Hepatocyte (in vitro differentiated cells): ENCODE data around the gene MTFR1L. TPM values are rescaled to one million over a fixed set of nuclear protein-coding genes. Genes with fewer than 3 reads are reported as not detected.

Experiments used
- DNase-seq: peaks from one replicate; pipeline ENCODE4 v3.0.0-alpha.2; 2016; ENCODE audit warnings: low spot score
- H2AFZ ChIP-seq: fragments of 200-600 bp; sonication (generic); 2 replicates; pipeline ENCODE4 v1.6.0; 2016; ENCODE audit warnings: antibody characterized with exemption, mild to moderate bottlenecking
- H3K27ac ChIP-seq: fragments of 200-600 bp; sonication (generic); 2 replicates; pipeline ENCODE4 v1.5.1; 2016; ENCODE audit warnings: mild to moderate bottlenecking
- H3K27me3 ChIP-seq: fragments of 200-600 bp; sonication (generic); 2 replicates; pipeline ENCODE4 v1.6.1; 2016
- H3K36me3 ChIP-seq: fragments of 200-600 bp; sonication (generic); replicated peaks from 2 replicates; pipeline ENCODE4 v1.5.1; 2016; ENCODE audit warnings: low read depth; ENCODE audit not compliant: insufficient read depth
- H3K4me1 ChIP-seq: fragments of 200-600 bp; sonication (generic); 2 replicates; pipeline ENCODE4 v1.5.1; 2016; ENCODE audit warnings: mild to moderate bottlenecking, moderate library complexity; ENCODE audit not compliant: insufficient read depth
- H3K4me2 ChIP-seq: fragments of 200-600 bp; sonication (generic); 2 replicates; pipeline ENCODE4 v1.6.0; 2016
- H3K4me3 ChIP-seq: fragments of 200-600 bp; sonication (generic); 2 replicates; pipeline ENCODE4 v1.5.1; 2016; ENCODE audit warnings: mild to moderate bottlenecking
- H3K79me2 ChIP-seq: fragments of 200-600 bp; sonication (generic); 2 replicates; pipeline ENCODE4 v1.6.0; 2017; ENCODE audit warnings: mild to moderate bottlenecking
- H3K9me2 ChIP-seq: fragments of 200-600 bp; sonication (generic); replicated peaks from 2 replicates; pipeline ENCODE4 v1.6.0; 2017; ENCODE audit warnings: mild to moderate bottlenecking; ENCODE audit not compliant: insufficient read depth
- H3K9me3 ChIP-seq: fragments of 200-600 bp; sonication (generic); 2 replicates; pipeline ENCODE4 v1.5.1; 2016; ENCODE audit warnings: low read depth, mild to moderate bottlenecking
- H4K20me1 ChIP-seq: fragments of 200-600 bp; sonication (generic); 2 replicates; pipeline ENCODE4 v1.6.0; 2016; ENCODE audit warnings: mild to moderate bottlenecking; ENCODE audit not compliant: insufficient read depth, poor library complexity, severe bottlenecking
- EZH2 ChIP-seq: fragments of 200-600 bp; sonication (generic); IDR thresholded peaks from 2 replicates; pipeline ENCODE4 v1.6.1; 2016; ENCODE audit warnings: antibody characterized with exemption, mild to moderate bottlenecking, borderline replicate concordance
- EZH2phosphoT487 ChIP-seq: fragments of 200-600 bp; sonication (generic); IDR thresholded peaks from one replicate; pipeline ENCODE4 v1.6.1; 2018; ENCODE audit warnings: antibody characterized with exemption, mild to moderate bottlenecking, low read depth, moderate library complexity; ENCODE audit not compliant: unreplicated experiment, severe bottlenecking
- WGBS: methylation state at CpG from one replicate; pipeline ENCODE4 v1.1.6; 2016; ENCODE audit warnings: low lambda C conversion rate; ENCODE audit errors: missing lambda C conversion rate; 5-methylcytosine and 5-hydroxymethylcytosine counted together
- polyA plus RNA-seq: library from polyadenylated mRNA; unstranded; fragments of >200 nt; fragmentation: Nextera tagmentation; extraction: Ambion mirVana; gene quantifications from 2 replicates; pipeline ENCODE4 v1.2.1, GENCODE V29; 2016
- total RNA-seq: library from RNA; depleted of rRNA; stranded (reverse); fragments of >200 nt; gene quantifications from 2 replicates; pipeline ENCODE4 v1.2.3, GENCODE V29; 2014
- TF ChIP-seq, protein P1 (sequence below): fragments of 200-600 bp; sonication (generic); IDR thresholded peaks from 2 replicates; pipeline ENCODE4 v1.5.1; 2016; ENCODE audit warnings: antibody characterized with exemption, mild to moderate bottlenecking; ENCODE audit not compliant: poor library complexity

The MTFR1L gene
- total and polyA plus RNA-seq, 2 experiments from 2014 or later: 62.6 to 103 TPM

GRCh38 chr1:25825605-25826004 is 5.9 kb downstream of the MTFR1L start:
- Histone ChIP-seq H2AFZ (no peak overlapping the region), H3K79me2 (peaks cover 43% of the 10 kb centered on the region), H3K27me3 (no peaks in the 10 kb centered on the region), H3K9me2 (no peaks in the 10 kb centered on the region), H3K4me2 (no peak overlapping the region), H3K27ac (no peak overlapping the region), H3K36me3 (no peaks in the 10 kb centered on the region), H3K4me3 (no peak overlapping the region), H3K9me3 (no peaks in the 10 kb centered on the region), H4K20me1 (peaks cover 12% of the 10 kb centered on the region), H3K4me1 (peaks cover 7% of the 10 kb centered on the region)
- no peak for TF ChIP-seq EZH2
- TF ChIP-seq EZH2phosphoT487: no peak
- TF ChIP-seq, protein P1, sequence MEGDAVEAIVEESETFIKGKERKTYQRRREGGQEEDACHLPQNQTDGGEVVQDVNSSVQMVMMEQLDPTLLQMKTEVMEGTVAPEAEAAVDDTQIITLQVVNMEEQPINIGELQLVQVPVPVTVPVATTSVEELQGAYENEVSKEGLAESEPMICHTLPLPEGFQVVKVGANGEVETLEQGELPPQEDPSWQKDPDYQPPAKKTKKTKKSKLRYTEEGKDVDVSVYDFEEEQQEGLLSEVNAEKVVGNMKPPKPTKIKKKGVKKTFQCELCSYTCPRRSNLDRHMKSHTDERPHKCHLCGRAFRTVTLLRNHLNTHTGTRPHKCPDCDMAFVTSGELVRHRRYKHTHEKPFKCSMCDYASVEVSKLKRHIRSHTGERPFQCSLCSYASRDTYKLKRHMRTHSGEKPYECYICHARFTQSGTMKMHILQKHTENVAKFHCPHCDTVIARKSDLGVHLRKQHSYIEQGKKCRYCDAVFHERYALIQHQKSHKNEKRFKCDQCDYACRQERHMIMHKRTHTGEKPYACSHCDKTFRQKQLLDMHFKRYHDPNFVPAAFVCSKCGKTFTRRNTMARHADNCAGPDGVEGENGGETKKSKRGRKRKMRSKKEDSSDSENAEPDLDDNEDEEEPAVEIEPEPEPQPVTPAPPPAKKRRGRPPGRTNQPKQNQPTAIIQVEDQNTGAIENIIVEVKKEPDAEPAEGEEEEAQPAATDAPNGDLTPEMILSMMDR: no peak
- 97% methylated on average over 2 of the region's 2 CpGs for WGBS
- DNase-seq: no peak

- no peak for DNase-seq
- H3K4me2 ChIP-seq: no peak overlapping the region
- no peak overlapping the region for H3K27ac ChIP-seq
- no peaks in the 10 kb centered on the region for H3K9me2 ChIP-seq
- no peaks in the 10 kb centered on the region for H3K27me3 ChIP-seq
- no peaks in the 10 kb centered on the region for H3K4me1 ChIP-seq
- no peak overlapping the region for H3K4me3 ChIP-seq
- TF ChIP-seq EZH2: no peak
- no peak for TF ChIP-seq EZH2phosphoT487
- TF ChIP-seq, protein P1: no peak
- no peaks in the 10 kb centered on the region for H3K9me3 ChIP-seq
- no peaks in the 10 kb centered on the region for H3K36me3 ChIP-seq
- 95% methylated on average over 10 of the region's 10 CpGs for WGBS
- H3K79me2 ChIP-seq: peaks cover 34% of the 10 kb centered on the region
- H4K20me1 ChIP-seq: peaks cover 4% of the 10 kb centered on the region
- no peak overlapping the region for H2AFZ ChIP-seq
Observed at GRCh38 chr1:25826571-25826970, 6.8 kb downstream of the MTFR1L start.

DNA sequence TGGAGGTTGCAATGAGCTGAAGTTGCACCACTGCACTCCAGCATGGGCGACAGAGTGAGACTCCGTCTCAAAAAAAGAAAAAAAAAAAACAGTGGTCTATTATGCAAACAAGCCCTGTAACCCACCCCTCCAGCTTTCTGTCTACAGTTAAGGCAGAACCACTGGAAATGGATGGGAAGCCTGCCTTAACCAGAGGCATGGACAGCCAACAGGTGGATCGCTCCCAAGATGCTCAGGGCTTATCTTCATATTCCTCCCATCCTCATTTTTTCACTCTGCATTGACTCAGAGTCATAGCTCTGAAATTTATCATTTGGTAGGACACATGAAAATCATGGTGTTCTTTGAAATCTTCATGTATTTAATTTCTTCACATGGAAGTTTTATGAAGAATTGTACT is 8.7 kb downstream of the MTFR1L start:
- WGBS: 94% methylated on average over 3 of the region's 3 CpGs
- Histone ChIP-seq H3K36me3 (no peaks in the 10 kb centered on the region), H3K27me3 (no peaks in the 10 kb centered on the region), H2AFZ (no peak overlapping the region), H3K4me2 (no peak overlapping the region), H3K9me3 (no peaks in the 10 kb centered on the region), H3K27ac (no peak overlapping the region), H3K4me3 (no peak overlapping the region), H3K9me2 (no peaks in the 10 kb centered on the region), H4K20me1 (no peaks in the 10 kb centered on the region), H3K4me1 (peaks cover 3% of the 10 kb centered on the region), H3K79me2 (peaks cover 16% of the 10 kb centered on the region)
- no peak for DNase-seq
- TF ChIP-seq EZH2phosphoT487 (no peak), EZH2 (no peak)
- TF ChIP-seq, protein P1: no peak

DNA sequence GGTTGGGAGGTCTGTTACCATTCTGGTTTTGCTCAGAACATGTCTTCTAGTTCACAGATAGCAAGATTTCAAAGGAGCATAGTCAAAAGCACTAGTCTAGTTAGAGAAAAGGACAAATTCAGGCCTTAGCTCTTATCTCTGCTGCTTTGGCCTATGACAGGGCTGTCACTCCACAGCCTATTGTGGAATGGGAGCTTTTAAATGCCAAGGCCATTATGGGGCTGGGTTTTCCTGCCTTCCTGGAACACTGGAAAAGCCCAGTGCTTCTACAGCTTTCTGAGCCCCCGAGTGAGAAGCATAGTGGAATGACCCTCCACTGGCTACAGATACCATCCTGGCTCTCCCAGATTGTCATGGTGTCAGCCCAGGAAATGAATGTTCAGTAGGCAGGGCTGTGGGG is 9.3 kb downstream of the MTFR1L start:
- Histone ChIP-seq H3K9me3 (no peaks in the 10 kb centered on the region), H3K79me2 (peaks cover 11% of the 10 kb centered on the region), H4K20me1 (no peaks in the 10 kb centered on the region), H3K27me3 (no peaks in the 10 kb centered on the region), H3K4me3 (no peak overlapping the region), H3K9me2 (no peaks in the 10 kb centered on the region), H3K4me2 (no peak overlapping the region), H2AFZ (no peak overlapping the region), H3K27ac (no peak overlapping the region), H3K4me1 (peaks cover 3% of the 10 kb centered on the region), H3K36me3 (no peaks in the 10 kb centered on the region)
- WGBS: 85% methylated on average over 1 of the region's 1 CpG
- TF ChIP-seq EZH2: no peak
- no peak for DNase-seq
